Stimulated activated CD4-positive, alpha-beta T cell treated with anti-CD3 and anti-CD28 coated beads, Interleukin-2, amount 100 ng/mL, for 24 hours (primary cell): ENCODE measurements around the gene PRKN.

ENCODE experiments used
- DNase-seq, 2 donors: peaks; one replicate each; pipeline ENCODE4 v3.0.0-alpha.2; 2020

The PRKN gene

GRCh38 chr6:161676586-161676985 is 1051.0 kb downstream of the PRKN start:
- DNase-seq, result no peak

GRCh38 chr6:161674930-161675682 is 1052.5 kb downstream of the PRKN start:
- DNase-seq, result no peak

- DNase-seq, result no peak
Measured at GRCh38 chr6:161673026-161673425, 1054.5 kb downstream of the PRKN start.

GRCh38 chr6:161671117-161671516 is 1056.4 kb downstream of the PRKN start:
- DNase-seq, result no peak

GRCh38 chr6:161668665-161669064 is 1058.9 kb downstream of the PRKN start:
- no peak for DNase-seq

GRCh38 chr6:161667957-161668356 is 1059.6 kb downstream of the PRKN start:
- no peak for DNase-seq

- no peak for DNase-seq
Measured at GRCh38 chr6:161663682-161664081, 1063.9 kb downstream of the PRKN start.

- no peak for DNase-seq
Measured at GRCh38 chr6:161660666-161661571, 1066.6 kb downstream of the PRKN start.

GRCh38 chr6:161658211-161658610 is 1069.4 kb downstream of the PRKN start:
- DNase-seq, result no peak

GRCh38 chr6:161654209-161654608 is 1073.4 kb downstream of the PRKN start:
- DNase-seq, result no peak

- no peak for DNase-seq
Measured at GRCh38 chr6:161651949-161652348, 1075.6 kb downstream of the PRKN start.

GRCh38 chr6:161649841-161650240 is 1077.7 kb downstream of the PRKN start:
- DNase-seq, result no peak

GRCh38 chr6:161649068-161649467 is 1078.5 kb downstream of the PRKN start:
- no peak for DNase-seq

- DNase-seq, result no peak
Measured at GRCh38 chr6:161647234-161647633, 1080.3 kb downstream of the PRKN start.

GRCh38 chr6:161644521-161644920 is 1083.0 kb downstream of the PRKN start:
- no peak for DNase-seq

- no peak for DNase-seq
Measured at GRCh38 chr6:161641175-161641574, 1086.4 kb downstream of the PRKN start.

GRCh38 chr6:161639772-161640171 is 1087.8 kb downstream of the PRKN start:
- no peak for DNase-seq

- no peak for DNase-seq
Measured at GRCh38 chr6:161637658-161638057, 1089.9 kb downstream of the PRKN start.

- DNase-seq, result no peak
Measured at GRCh38 chr6:161636882-161637430, 1090.6 kb downstream of the PRKN start.

- no peak for DNase-seq
Measured at GRCh38 chr6:161635975-161636374, 1091.6 kb downstream of the PRKN start.

GRCh38 chr6:161634916-161635315 is 1092.7 kb downstream of the PRKN start:
- DNase-seq, result no peak

- DNase-seq, result no peak
Measured at GRCh38 chr6:161631676-161632194, 1095.8 kb downstream of the PRKN start.

- DNase-seq, result no peak
Measured at GRCh38 chr6:161630674-161631073, 1096.9 kb downstream of the PRKN start.
